K562 (cell line): Measurements from ENCODE around the gene RNGTT. TPM values are rescaled to one million over a fixed set of nuclear protein-coding genes. Genes with fewer than 3 reads are reported as not detected.

Source experiments
- ATAC-seq: fragments of 200-7000 bp; cut with Tn5 transposase; 3 replicates; pipeline ENCODE4 v1.9.1; 2020; ENCODE audit warnings: moderate library complexity
- BruUV-seq: library from RNA; stranded (reverse); fragments of 400-500 nt; replicated peaks from 2 replicates; lab custom pipeline; 2021; lab: Mats Ljungman, UMichigan
- CTCF ChIA-PET: fragments of 300-600 bp; formaldehyde crosslinking; extraction: SDS; loops from one replicate; lab custom pipeline; 2021; ENCODE audit warnings: low intra/inter-chr PET ratio; lab: Yijun Ruan, JAX
- POLR2A ChIA-PET: fragments of 300-600, 350-650 bp; sonication (Branson Sonifier 250); formaldehyde crosslinking; extraction: SDS; loops from one replicate; lab custom pipeline; 2021; ENCODE audit warnings: antibody characterized with exemption, inconsistent platforms; lab: Yijun Ruan, JAX
- DNase-seq, 4 experiments: peaks; one replicate each; pipeline versions ENCODE4 v3.0.0 to v3.0.0-alpha.2; 2011 to 2018; ENCODE audit warnings: low spot score in 3 of 4, mixed read lengths in 3 of 4; ENCODE audit errors: extremely low read depth in 1 of 4
- FAIRE-seq: peaks from 2 replicates; lab custom pipeline; 2011; peaks lifted over from hg19 to GRCh38; lab: Jason Lieb, UNC
- H2AFZ ChIP-seq: 2 replicates; pipeline ENCODE4 v1.6.0; 2011; ENCODE audit warnings: low read depth, low read length, control low read depth, inconsistent platforms
- H3K27ac ChIP-seq: fragments of 200-600 bp; 3 replicates; pipeline ENCODE4 v1.8.0; 2011; ENCODE audit warnings: low read depth, mild to moderate bottlenecking, control low read depth, inconsistent platforms, low read length, moderate library complexity, mixed read lengths; ENCODE audit errors: extremely low read depth
- H3K27me3 ChIP-seq, 2 experiments: fragments of 300-600 bp in 1 of 2; 2 replicates in 1 of 2; 3 replicates in 1 of 2; pipeline versions ENCODE4 v1.6.0 to v1.8.0; 2011; ENCODE audit warnings: inconsistent platforms in 2 of 2, low read length in 2 of 2, mild to moderate bottlenecking in 1 of 2, mixed read lengths in 1 of 2, moderate library complexity in 1 of 2; ENCODE audit not compliant: control insufficient read depth in 2 of 2, insufficient read depth in 2 of 2
- H3K36me3 ChIP-seq: fragments of 300-600 bp; 3 replicates; pipeline ENCODE4 v1.8.0; 2011; ENCODE audit warnings: mild to moderate bottlenecking, low read length, inconsistent platforms; ENCODE audit not compliant: control insufficient read depth, insufficient read depth
- H3K4me1 ChIP-seq, 2 experiments: fragments of 200-600 bp in 1 of 2; replicated peaks in 1 of 2; 2 replicates in 1 of 2; 3 replicates in 1 of 2; pipeline versions ENCODE4 v1.5.1 to v1.8.0; 2011; ENCODE audit warnings: inconsistent platforms in 2 of 2, low read length in 2 of 2, mild to moderate bottlenecking in 1 of 2, mixed read lengths in 1 of 2, moderate library complexity in 1 of 2; ENCODE audit not compliant: control insufficient read depth in 2 of 2, insufficient read depth in 2 of 2
- H3K4me2 ChIP-seq: 2 replicates; pipeline ENCODE4 v1.6.1; 2011; ENCODE audit warnings: low read length, control low read depth, inconsistent platforms, mixed read lengths; ENCODE audit not compliant: insufficient read depth
- H3K4me3 ChIP-seq: fragments of 200-600 bp; sonication (generic), shearing (Covaris generic); 2 replicates; pipeline ENCODE4 v1.5.1; 2016; ENCODE audit warnings: control low read depth, inconsistent platforms
- H3K79me2 ChIP-seq: fragments of 200-600 bp; 3 replicates; pipeline ENCODE4 v1.8.0; 2011; ENCODE audit warnings: low read length, inconsistent platforms; ENCODE audit not compliant: control insufficient read depth, insufficient read depth
- H3K9ac ChIP-seq, 2 experiments: 2 replicates each; pipeline versions ENCODE4 v1.6.0 to v1.6.1; 2011; ENCODE audit warnings: low read depth in 2 of 2, low read length in 2 of 2, control low read depth in 1 of 2, inconsistent platforms in 1 of 2, mild to moderate bottlenecking in 1 of 2, mixed read lengths in 1 of 2; ENCODE audit not compliant: insufficient read depth in 1 of 2
- H3K9me1 ChIP-seq: one replicate; pipeline ENCODE4 v1.6.0; 2011; ENCODE audit warnings: inconsistent platforms, mild to moderate bottlenecking, low read length, moderate library complexity; ENCODE audit not compliant: control insufficient read depth, insufficient read depth
- H3K9me3 ChIP-seq: replicated peaks from 2 replicates; pipeline ENCODE4 v1.5.1; 2011; ENCODE audit warnings: low read depth, low read length, inconsistent platforms; ENCODE audit not compliant: control insufficient read depth, insufficient read depth
- H4K20me1 ChIP-seq: replicated peaks from 2 replicates; pipeline ENCODE4 v1.6.1; 2011; ENCODE audit warnings: low read length, inconsistent platforms, mixed read lengths; ENCODE audit not compliant: control insufficient read depth, insufficient read depth
- CHD4 ChIP-seq: fragments of 200-600 bp; sonication (generic); IDR thresholded peaks from 3 replicates; pipeline ENCODE4 v1.6.1; 2012; ENCODE audit warnings: low read depth, mild to moderate bottlenecking, mixed read lengths, low read length, inconsistent platforms; ENCODE audit not compliant: insufficient read depth, insufficient replicate concordance, poor library complexity, severe bottlenecking
- DACH1 ChIP-seq: fragments of 450-650 bp; IDR thresholded peaks from 2 replicates; pipeline ENCODE4 v1.6.1; 2018; ENCODE audit not compliant: partially characterized antibody
- E2F3 ChIP-seq: fragments of 250-450 bp; sonication (Bioruptor Pico); IDR thresholded peaks from 2 replicates; pipeline ENCODE4 v1.4.0; 2020; ENCODE audit warnings: mild to moderate bottlenecking
- GABPB1 ChIP-seq: sonication (generic); formaldehyde crosslinking; IDR thresholded peaks from 2 replicates; pipeline ENCODE4 v1.8.0; 2022; ENCODE audit warnings: mild to moderate bottlenecking, missing genetic modification reagents
- HMGN3 ChIP-seq: IDR thresholded peaks from 2 replicates; pipeline ENCODE4 v1.6.1; 2011; ENCODE audit warnings: borderline replicate concordance, low read depth, mild to moderate bottlenecking, mixed read lengths, low read length; ENCODE audit not compliant: insufficient read length; ENCODE audit errors: extremely low read depth
- HNRNPK ChIP-seq: fragments of 200-400 bp; formaldehyde crosslinking; IDR thresholded peaks from one replicate; pipeline ENCODE4 v1.6.1; 2018; ENCODE audit warnings: mild to moderate bottlenecking, low read depth, low read length; ENCODE audit not compliant: poor library complexity, severe bottlenecking
- KAT7 ChIP-seq: sonication (generic); formaldehyde crosslinking; IDR thresholded peaks from 2 replicates; pipeline ENCODE4 v1.8.0; 2022; ENCODE audit warnings: missing genetic modification reagents, mild to moderate bottlenecking, borderline replicate concordance
- MAZ ChIP-seq, 2 experiments: fragments of 450-650 bp in 1 of 2; sonication (generic) in 1 of 2; formaldehyde crosslinking; IDR thresholded peaks in 1 of 2; conservative IDR thresholded peaks in 1 of 2; 2 replicates each; pipeline versions ENCODE4 v1.4.0 to v1.5.0; 2020; ENCODE audit warnings: mild to moderate bottlenecking in 1 of 2, missing genetic modification reagents in 1 of 2
- OTX1 ChIP-seq: fragments of 450-650 bp; formaldehyde crosslinking; IDR thresholded peaks from 2 replicates; pipeline ENCODE4 v1.4.0; 2022; ENCODE audit warnings: mild to moderate bottlenecking
- PPARD ChIP-seq: fragments of 250-450 bp; sonication (Bioruptor Pico); IDR thresholded peaks from 2 replicates; pipeline ENCODE4 v1.8.0; 2022; ENCODE audit warnings: inconsistent platforms, mild to moderate bottlenecking, moderate library complexity
- RB1 ChIP-seq: fragments of 450-650 bp; IDR thresholded peaks from 2 replicates; pipeline ENCODE4 v1.6.1; 2017; ENCODE audit warnings: low read depth, mild to moderate bottlenecking
- SPI1 ChIP-seq: IDR thresholded peaks from 2 replicates; pipeline ENCODE4 v1.6.1; 2011; ENCODE audit warnings: low read depth, low read length, control low read depth, borderline replicate concordance
- TRIM24 ChIP-seq, 2 experiments: fragments of 450-650 bp; IDR thresholded peaks; 2 replicates each; pipeline ENCODE4 v1.6.1; 2016
- ZNF324 ChIP-seq: fragments of 250-450 bp; sonication (Bioruptor Pico); IDR thresholded peaks from 2 replicates; pipeline ENCODE4 v1.4.0; 2020; ENCODE audit warnings: mild to moderate bottlenecking
- ZNF57 ChIP-seq: fragments of 450-650 bp; formaldehyde crosslinking; IDR thresholded peaks from 2 replicates; pipeline ENCODE4 v1.4.0; 2020; ENCODE audit warnings: mild to moderate bottlenecking, moderate library complexity
- ZSCAN32 ChIP-seq: fragments of 450-650 bp; formaldehyde crosslinking; IDR thresholded peaks from 2 replicates; pipeline ENCODE4 v1.4.0; 2020; ENCODE audit warnings: mild to moderate bottlenecking, moderate library complexity
- WGBS: fragments of 100-300 bp; shearing (Covaris generic); methylation state at CpG from one replicate; pipeline ENCODE4 v1.1.6; 2016; ENCODE audit warnings: low coverage, mixed read lengths; ENCODE audit not compliant: insufficient coverage; ENCODE audit errors: missing lambda C conversion rate; 5-methylcytosine and 5-hydroxymethylcytosine counted together
- in situ Hi-C: fragments of 300-500 bp; cut with MboI; formaldehyde crosslinking; loops from 4 replicates; pipeline ENCODE4 v1.15.0; 2018; ENCODE audit warnings: inconsistent platforms, mixed read lengths
- intact Hi-C: fragments of 100-400 bp; cut with micrococcal nuclease; formaldehyde crosslinking; loops from 2 replicates; pipeline ENCODE4 v1.14.2; 2022
- polyA plus RNA-seq, 8 experiments: library from polyadenylated mRNA; depleted of rRNA in 4 of 8; stranded (reverse) in 5 of 8; unstranded in 3 of 8; fragments of >200 nt; fragmentation: Nextera tagmentation in 2 of 8; fragmentation: Illumina TruSeq in 1 of 8; extraction: Ambion mirVana in 2 of 8; extraction: Trizol in 1 of 8; gene quantifications; 2 replicates each; pipeline versions ENCODE4 v1.2.1 to v1.2.3, GENCODE V29; 2011 to 2014; ENCODE audit warnings: inconsistent platforms in 1 of 8, missing spikeins in 1 of 8
- total RNA-seq, 7 experiments: library from RNA; depleted of rRNA in 6 of 7; stranded (reverse); fragments of >200 nt in 6 of 7; fragmentation: Illumina TruSeq in 2 of 7; extraction: Trizol in 2 of 7; gene quantifications; 2 replicates each; pipeline versions ENCODE4 v1.2.1 to v1.2.3, GENCODE V29; 2011 to 2021; ENCODE audit warnings: low replicate concordance in 1 of 7
- TF ChIP-seq, protein P1 (sequence below): fragments of 250-450 bp; sonication (Bioruptor Pico); IDR thresholded peaks from 2 replicates; pipeline ENCODE4 v1.5.0; 2020; ENCODE audit warnings: mild to moderate bottlenecking
- TF ChIP-seq, protein P2 (sequence below): fragments of 200-800 bp; sonication (Bioruptor generic); IDR thresholded peaks from 2 replicates; pipeline ENCODE4 v1.6.1; 2017; ENCODE audit warnings: missing genetic modification characterization, missing compliant biosample characterization
- TF ChIP-seq, protein P3 (sequence below): fragments of 250-450 bp; sonication (Bioruptor Pico); IDR thresholded peaks from 2 replicates; pipeline ENCODE4 v1.8.0; 2022; ENCODE audit warnings: moderate library complexity, mild to moderate bottlenecking, inconsistent platforms

RNGTT gene
- total and polyA plus RNA-seq, 9 of the 15 experiments (the other 6 are each of a cell fraction or from before 2014, with no cell fraction given): 6.1 to 31.7 (median 19.5) TPM

DNA sequence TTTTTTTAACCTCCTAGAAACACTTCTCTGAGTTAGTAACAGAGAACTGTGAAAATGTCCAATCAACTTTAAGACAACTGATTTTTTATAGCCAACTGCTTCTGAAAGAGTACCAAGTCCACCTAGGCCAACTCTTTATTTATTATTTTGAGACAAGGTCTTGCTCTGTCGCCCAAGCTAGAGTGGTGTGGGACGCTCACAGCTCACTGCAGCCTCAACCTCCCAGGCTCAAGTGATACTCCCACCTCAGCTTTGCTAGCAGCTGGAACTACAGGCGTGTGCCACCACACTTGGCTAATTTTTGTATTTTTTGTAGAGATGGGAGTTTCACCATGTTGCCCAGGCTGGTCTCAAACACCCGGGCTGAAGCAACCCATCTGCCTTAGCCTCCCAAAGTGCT lies 331.6 kb downstream of the RNGTT start:
- no peak overlapping the region for H3K27ac ChIP-seq
- CTCF ChIA-PET: no interaction called here
- POLR2A ChIA-PET: no interaction called here

More for the DNA sequence above, 331.6 kb downstream of the RNGTT start:
- Histone ChIP-seq H3K4me2 (no peak overlapping the region), H3K9me3 (no peaks in the 10 kb centered on the region), H3K36me3 (no peaks in the 10 kb centered on the region), H3K9ac (no peak overlapping the region), H3K9me1 (no peaks in the 10 kb centered on the region), H3K4me3 (no peak overlapping the region), H2AFZ (no peak overlapping the region), H3K4me1 (no peaks in the 10 kb centered on the region), H4K20me1 (no peaks in the 10 kb centered on the region), H3K79me2 (no peaks in the 10 kb centered on the region), H3K27me3 (no peaks in the 10 kb centered on the region)
- no peak for FAIRE-seq
- ATAC-seq: no peak
- no peak for DNase-seq
- 86% methylated on average over 4 of the region's 4 CpGs for WGBS
- in situ Hi-C loops (no loop called here), intact Hi-C loops (no loop called here)
- TF ChIP-seq ZNF324 (no peak), ZSCAN32 (CRISPR knock-in tag) (no peak), PPARD (CRISPR knock-in tag) (no peak), OTX1 (CRISPR knock-in tag) (no peak), TRIM24 (IDR thresholded peaks at IDR 0.05) (no peak), CHD4 (no peak), MAZ (CRISPR knock-in tag; conservative IDR thresholded peaks at IDR 0.05 in 1 of 2, IDR thresholded peaks at IDR 0.05 in 1 of 2) (no peak), HNRNPK (no peak), GABPB1 (CRISPR knock-in tag) (no peak), RB1 (no peak), E2F3 (CRISPR knock-in tag) (no peak), SPI1 (no peak), DACH1 (no peak), KAT7 (CRISPR knock-in tag) (no peak), ZNF57 (no peak), HMGN3 (no peak)
- TF ChIP-seq, protein P1, sequence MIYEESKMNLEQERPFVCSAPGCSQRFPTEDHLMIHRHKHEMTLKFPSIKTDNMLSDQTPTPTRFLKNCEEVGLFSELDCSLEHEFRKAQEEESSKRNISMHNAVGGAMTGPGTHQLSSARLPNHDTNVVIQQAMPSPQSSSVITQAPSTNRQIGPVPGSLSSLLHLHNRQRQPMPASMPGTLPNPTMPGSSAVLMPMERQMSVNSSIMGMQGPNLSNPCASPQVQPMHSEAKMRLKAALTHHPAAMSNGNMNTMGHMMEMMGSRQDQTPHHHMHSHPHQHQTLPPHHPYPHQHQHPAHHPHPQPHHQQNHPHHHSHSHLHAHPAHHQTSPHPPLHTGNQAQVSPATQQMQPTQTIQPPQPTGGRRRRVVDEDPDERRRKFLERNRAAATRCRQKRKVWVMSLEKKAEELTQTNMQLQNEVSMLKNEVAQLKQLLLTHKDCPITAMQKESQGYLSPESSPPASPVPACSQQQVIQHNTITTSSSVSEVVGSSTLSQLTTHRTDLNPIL (CRISPR knock-in tag): no peak
- TF ChIP-seq, protein P2, sequence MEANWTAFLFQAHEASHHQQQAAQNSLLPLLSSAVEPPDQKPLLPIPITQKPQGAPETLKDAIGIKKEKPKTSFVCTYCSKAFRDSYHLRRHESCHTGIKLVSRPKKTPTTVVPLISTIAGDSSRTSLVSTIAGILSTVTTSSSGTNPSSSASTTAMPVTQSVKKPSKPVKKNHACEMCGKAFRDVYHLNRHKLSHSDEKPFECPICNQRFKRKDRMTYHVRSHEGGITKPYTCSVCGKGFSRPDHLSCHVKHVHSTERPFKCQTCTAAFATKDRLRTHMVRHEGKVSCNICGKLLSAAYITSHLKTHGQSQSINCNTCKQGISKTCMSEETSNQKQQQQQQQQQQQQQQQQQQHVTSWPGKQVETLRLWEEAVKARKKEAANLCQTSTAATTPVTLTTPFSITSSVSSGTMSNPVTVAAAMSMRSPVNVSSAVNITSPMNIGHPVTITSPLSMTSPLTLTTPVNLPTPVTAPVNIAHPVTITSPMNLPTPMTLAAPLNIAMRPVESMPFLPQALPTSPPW (CRISPR knock-in tag): no peak
- TF ChIP-seq, protein P3, sequence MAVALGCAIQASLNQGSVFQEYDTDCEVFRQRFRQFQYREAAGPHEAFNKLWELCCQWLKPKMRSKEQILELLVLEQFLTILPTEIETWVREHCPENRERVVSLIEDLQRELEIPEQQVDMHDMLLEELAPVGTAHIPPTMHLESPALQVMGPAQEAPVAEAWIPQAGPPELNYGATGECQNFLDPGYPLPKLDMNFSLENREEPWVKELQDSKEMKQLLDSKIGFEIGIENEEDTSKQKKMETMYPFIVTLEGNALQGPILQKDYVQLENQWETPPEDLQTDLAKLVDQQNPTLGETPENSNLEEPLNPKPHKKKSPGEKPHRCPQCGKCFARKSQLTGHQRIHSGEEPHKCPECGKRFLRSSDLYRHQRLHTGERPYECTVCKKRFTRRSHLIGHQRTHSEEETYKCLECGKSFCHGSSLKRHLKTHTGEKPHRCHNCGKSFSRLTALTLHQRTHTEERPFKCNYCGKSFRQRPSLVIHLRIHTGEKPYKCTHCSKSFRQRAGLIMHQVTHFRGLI (CRISPR knock-in tag): no peak
- no TSS peak for BruUV-seq
